GM12878 (cell line): Measurements from ENCODE around the gene COPZ1. TPM values are rescaled to one million over a fixed set of nuclear protein-coding genes. Genes with fewer than 3 reads are reported as not detected.
"Not testable (repeated sequence)": the region's sequence is repeated elsewhere in the genome, so short reads cannot be mapped to it uniquely, and the experiment has no call there.

ENCODE experiments used
- ATAC-seq: fragments of 200-7000 bp; cut with Tn5 transposase; 3 replicates; pipeline ENCODE4 v1.9.1; 2020; ENCODE audit warnings: mild to moderate bottlenecking, moderate library complexity
- BruUV-seq: library from RNA; stranded (reverse); fragments of 400-500 nt; replicated peaks from 2 replicates; lab custom pipeline; 2021; lab: Mats Ljungman, UMichigan
- CTCF ChIA-PET: fragments of 300-600 bp; sonication (Branson Sonifier 250); formaldehyde crosslinking; extraction: SDS; loops from one replicate; lab custom pipeline; 2021; ENCODE audit warnings: inconsistent platforms; lab: Yijun Ruan, JAX
- POLR2A ChIA-PET: fragments of 350-600 bp; formaldehyde crosslinking; extraction: SDS; loops from one replicate; lab custom pipeline; 2021; ENCODE audit warnings: inconsistent platforms; lab: Charles Lee
- RAD21 ChIA-PET: fragments of 300-600 bp; sonication (Branson Sonifier 250); formaldehyde crosslinking; loops from one replicate; lab custom pipeline; 2023; ENCODE audit warnings: antibody characterized with exemption; ENCODE audit not compliant: unreplicated experiment; lab: Charles Lee
- SMC1A ChIA-PET: fragments of 300-600 bp; sonication (Branson Sonifier 250); formaldehyde crosslinking; loops from one replicate; lab custom pipeline; 2023; ENCODE audit not compliant: unreplicated experiment, uncharacterized antibody; lab: Charles Lee
- DNase-seq: peaks from one replicate; pipeline ENCODE4 v3.0.0-alpha.2; 2011; ENCODE audit warnings: low read depth, low spot score
- FAIRE-seq: peaks from 3 replicates; lab custom pipeline; 2011; peaks lifted over from hg19 to GRCh38; lab: Jason Lieb, UNC
- H2AFZ ChIP-seq: 2 replicates; pipeline ENCODE4 v1.6.0; 2011; ENCODE audit warnings: low read depth, low read length, control low read depth; ENCODE audit not compliant: control insufficient read depth
- H3K27ac ChIP-seq: 2 replicates; pipeline ENCODE4 v1.5.1; 2011; ENCODE audit warnings: control low read depth; ENCODE audit not compliant: control insufficient read depth, insufficient read depth
- H3K27me3 ChIP-seq, 2 experiments: replicated peaks in 1 of 2; 2 replicates each; pipeline versions ENCODE4 v1.6.0 to v1.6.1; 2011; ENCODE audit warnings: low read length in 1 of 2; ENCODE audit not compliant: control insufficient read depth in 2 of 2, insufficient read depth in 2 of 2
- H3K36me3 ChIP-seq, 2 experiments: 2 replicates each; pipeline ENCODE4 v1.5.1; 2011; ENCODE audit warnings: low read length in 1 of 2; ENCODE audit not compliant: control insufficient read depth in 2 of 2, insufficient read depth in 2 of 2
- H3K4me1 ChIP-seq: 2 replicates; pipeline ENCODE4 v1.6.1; 2011; ENCODE audit warnings: mild to moderate bottlenecking, low read length, moderate library complexity, mixed read lengths; ENCODE audit not compliant: control insufficient read depth, insufficient read depth
- H3K4me2 ChIP-seq: 2 replicates; pipeline ENCODE4 v1.6.0; 2011; ENCODE audit warnings: control low read depth; ENCODE audit not compliant: control insufficient read depth, insufficient read depth
- H3K4me3 ChIP-seq: fragments of 200-600 bp; sonication (generic); 2 replicates; pipeline ENCODE4 v1.5.1; 2016
- H3K79me2 ChIP-seq: 2 replicates; pipeline ENCODE4 v1.6.0; 2011; ENCODE audit warnings: low read length; ENCODE audit not compliant: control insufficient read depth, insufficient read depth
- H3K9ac ChIP-seq: 2 replicates; pipeline ENCODE4 v1.8.0; 2011; ENCODE audit warnings: low read length, control low read depth, mixed read lengths; ENCODE audit not compliant: control insufficient read depth, insufficient read depth
- H3K9me3 ChIP-seq: replicated peaks from 3 replicates; pipeline ENCODE4 v1.5.1; 2011; ENCODE audit warnings: mild to moderate bottlenecking, low read length; ENCODE audit not compliant: control insufficient read depth, insufficient read depth
- H4K20me1 ChIP-seq: 2 replicates; pipeline ENCODE4 v1.6.0; 2011; ENCODE audit not compliant: control insufficient read depth, insufficient read depth
- BACH1 ChIP-seq: fragments of 450-650 bp; IDR thresholded peaks from 2 replicates; pipeline ENCODE4 v1.6.1; 2017; ENCODE audit warnings: mild to moderate bottlenecking, borderline replicate concordance
- CREB1 ChIP-seq: IDR thresholded peaks from 2 replicates; pipeline ENCODE4 v1.6.1; 2012; ENCODE audit warnings: low read depth, mild to moderate bottlenecking, inconsistent platforms
- POLR2A ChIP-seq: IDR thresholded peaks from 2 replicates; pipeline ENCODE4 v1.6.1; 2011; ENCODE audit warnings: low read depth, mild to moderate bottlenecking, low read length
- SMAD5 ChIP-seq: IDR thresholded peaks from 2 replicates; pipeline ENCODE4 v1.6.1; 2016; ENCODE audit warnings: antibody characterized with exemption, low read depth
- ZBED1 ChIP-seq: IDR thresholded peaks from 2 replicates; pipeline ENCODE4 v1.6.1; 2016; ENCODE audit warnings: borderline replicate concordance
- WGBS: methylation state at CpG from one replicate; pipeline ENCODE4 v1.1.6; 2016; ENCODE audit warnings: low lambda C conversion rate; ENCODE audit not compliant: insufficient replicate concordance, insufficient coverage; ENCODE audit errors: missing lambda C conversion rate; 5-methylcytosine and 5-hydroxymethylcytosine counted together
- in situ Hi-C: fragments of 300-500 bp; cut with MboI; formaldehyde crosslinking; loops from 9 replicates; pipeline ENCODE4 v1.14.3; 2018; ENCODE audit warnings: mixed read lengths
- intact Hi-C: fragments of 100-400 bp; cut with micrococcal nuclease; formaldehyde crosslinking; loops from one replicate; pipeline ENCODE4 v1.14.2; 2022; ENCODE audit not compliant: unreplicated experiment
- polyA plus RNA-seq, 11 experiments: library from polyadenylated mRNA; depleted of rRNA in 4 of 11; unstranded in 6 of 11; stranded (reverse) in 5 of 11; fragments of >200 nt; fragmentation: Nextera tagmentation in 4 of 11; fragmentation: Illumina TruSeq in 1 of 11; extraction: Ambion mirVana in 4 of 11; extraction: Trizol in 1 of 11; gene quantifications; 1 replicate in 1 of 11; 2 replicates in 10 of 11; pipeline versions ENCODE4 v1.2.1 to v1.2.3, GENCODE V29; 2011 to 2016; ENCODE audit warnings: inconsistent platforms in 2 of 11, missing spikeins in 2 of 11, low read depth in 1 of 11
- total RNA-seq, 4 experiments: library from RNA; depleted of rRNA in 3 of 4; stranded (reverse); fragments of >200 nt in 3 of 4; fragmentation: Illumina TruSeq in 1 of 4; extraction: Trizol in 1 of 4; gene quantifications; 2 replicates each; pipeline versions ENCODE4 v1.2.1 to v1.2.3, GENCODE V29; 2013 to 2021
- TF ChIP-seq, protein P1 (sequence below): fragments of 450-650 bp; formaldehyde crosslinking; IDR thresholded peaks from 2 replicates; pipeline ENCODE4 v1.4.0; 2020; ENCODE audit warnings: mild to moderate bottlenecking, moderate library complexity
- TF ChIP-seq, protein P2 (sequence below): fragments of 450-650 bp; IDR thresholded peaks from 2 replicates; pipeline ENCODE4 v1.6.1; 2017; ENCODE audit warnings: antibody characterized with exemption, mild to moderate bottlenecking, moderate library complexity

The COPZ1 gene
- total and polyA plus RNA-seq, 10 of the 15 experiments (the other 5 are each of a cell fraction or from before 2014, with no cell fraction given), result 112 to 378 (median 184) TPM

DNA sequence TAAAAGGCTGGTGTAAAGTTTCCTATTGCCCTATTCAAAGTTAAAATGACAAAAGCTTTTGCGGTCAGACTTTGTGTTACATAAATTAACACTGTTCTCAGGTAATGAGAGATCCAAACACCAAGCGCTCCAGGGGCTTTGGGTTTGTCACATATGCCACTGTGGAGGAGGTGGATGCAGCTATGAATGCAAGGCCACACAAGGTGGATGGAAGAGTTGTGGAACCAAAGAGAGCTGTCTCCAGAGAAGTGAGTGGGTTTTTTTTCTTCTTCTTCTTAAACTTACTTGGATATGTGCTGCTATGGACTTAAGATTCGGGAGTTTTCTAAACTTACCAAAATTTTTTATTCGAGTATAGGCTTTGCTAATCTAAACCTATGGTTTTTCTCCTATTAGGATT is 43.2 kb upstream of the COPZ1 start:
- peak overlapping the region; percentile 93 for H3K4me2 ChIP-seq
- ChIA-PET POLR2A (interaction anchor here (0.7 to 4.4 kb wide), 10 partner anchors 8 to 216 kb away, joined by 3 to 60 read pairs (median 13); partner anchors contain the start of genes COPZ1 and NCKAP1L), CTCF (interaction anchor here (0.9 to 3.1 kb wide), 9 partner anchors 13 to 249 kb away, joined by 3 to 29 read pairs (median 20); partner anchors contain the start of genes COPZ1 and HOXC5), RAD21 (interaction anchor here (1.5 to 4.2 kb wide), 4 partner anchors 9 to 77 kb away, joined by 3 to 39 read pairs (median 22); no protein-coding TSS in a partner anchor), SMC1A (interaction anchor here (0.8 to 3.3 kb wide), 8 partner anchors 9 to 77 kb away, joined by 3 to 32 read pairs (median 4); no protein-coding TSS in a partner anchor)
- FAIRE-seq, H4K20me1 ChIP-seq, in situ Hi-C loops, H3K27me3 ChIP-seq, H3K9me3 ChIP-seq, H2AFZ ChIP-seq, H3K4me1 ChIP-seq, BruUV-seq, DNase-seq, ATAC-seq: not testable (repeated sequence)
- H3K9ac ChIP-seq, result peak overlapping the region; percentile 100
- H3K79me2 ChIP-seq, result peaks cover 79% of the 10 kb centered on the region
- WGBS, result 0% methylated on average over 4 of the region's 4 CpGs
- H3K36me3 ChIP-seq, result peaks cover 16 to 40% of the 10 kb centered on the region in 2 experiments
- peak overlapping the region; percentile 99 for H3K27ac ChIP-seq
- intact Hi-C loops, result loop anchor here (2.0 kb wide), 1 partner anchor 61 kb away; no protein-coding TSS in a partner anchor
- H3K4me3 ChIP-seq, result peak overlapping the region; percentile 81
- TF ChIP-seq ZBED1 (0 out of 2 replicates have a peak, but pooled peaks have one; percentile 9), CREB1 (peak; percentile 6; the same call in 1 of the 2 replicates)

DNA sequence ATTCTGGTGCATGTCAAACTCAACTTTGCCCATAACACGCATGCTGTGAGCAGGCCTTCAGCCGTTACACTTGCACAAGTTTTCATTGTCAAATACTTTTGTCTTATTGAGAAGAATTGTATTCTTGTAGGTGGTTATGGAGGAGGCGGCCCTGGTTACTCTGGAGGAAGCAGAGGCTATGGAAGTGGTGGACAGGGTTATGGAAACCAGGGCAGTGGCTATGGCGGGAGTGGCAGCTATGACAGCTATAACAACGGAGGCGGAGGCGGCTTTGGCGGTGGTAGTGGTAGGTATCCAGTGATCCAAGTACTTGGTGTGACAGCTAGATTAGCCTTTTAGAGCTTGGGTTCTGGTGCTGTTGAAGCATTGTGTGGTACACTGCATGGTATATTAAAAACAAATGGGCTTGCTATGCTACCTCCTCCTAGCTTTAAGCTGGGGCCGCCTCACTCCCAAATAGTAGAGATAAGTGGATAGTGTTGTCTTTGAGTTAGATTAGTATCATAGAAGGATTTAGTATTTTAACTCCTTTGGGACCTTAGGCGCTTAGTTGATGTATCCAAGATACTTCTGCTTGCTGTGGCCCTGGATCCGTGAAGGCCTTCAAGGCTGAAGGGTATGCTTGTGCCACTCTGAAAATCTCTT is 41.9 kb upstream of the COPZ1 start:
- no peak for FAIRE-seq
- intact Hi-C loops, result no loop called here
- no peaks in the 10 kb centered on the region for H3K27me3 ChIP-seq
- peaks cover 65% of the 10 kb centered on the region for H3K79me2 ChIP-seq
- ChIA-PET POLR2A (interaction anchor here (1.1 kb wide), 1 partner anchor 76 kb away, joined by 3 read pairs; no protein-coding TSS in a partner anchor), SMC1A (interaction anchor here (0.8 to 3.2 kb wide), 8 partner anchors 10 to 76 kb away, joined by 3 to 17 read pairs (median 7); no protein-coding TSS in a partner anchor), CTCF (interaction anchor here (1.4 to 3.2 kb wide), 6 partner anchors 10 to 67 kb away, joined by 3 to 21 read pairs (median 7); partner anchors contain the start of gene COPZ1), RAD21 (interaction anchor here (1.0 to 1.8 kb wide), 3 partner anchors 9 to 42 kb away, joined by 3 to 8 read pairs (median 6); partner anchors contain the start of gene COPZ1)
- no TSS peak for BruUV-seq
- WGBS, result 18% methylated on average over 11 of the region's 11 CpGs
- H2AFZ ChIP-seq, result no peak overlapping the region
- peak overlapping the region; percentile 100 for H3K9ac ChIP-seq
- peak overlapping the region; percentile 93 for H3K4me2 ChIP-seq
- no peak for DNase-seq
- H3K4me3 ChIP-seq, result peak overlapping the region; percentile 81
- H3K9me3 ChIP-seq, result no peaks in the 10 kb centered on the region
- peaks cover 3% of the 10 kb centered on the region; the same call in 1 of the 2 replicates for H3K4me1 ChIP-seq
- in situ Hi-C loops, result no loop called here
- no peak for ATAC-seq
- H3K27ac ChIP-seq, result 0 out of 2 replicates have a peak overlapping the region, but pooled peaks have one; percentile 12
- peaks cover 23 to 50% of the 10 kb centered on the region in 2 experiments for H3K36me3 ChIP-seq
- peaks cover 8% of the 10 kb centered on the region for H4K20me1 ChIP-seq
- TF ChIP-seq, protein P1, sequence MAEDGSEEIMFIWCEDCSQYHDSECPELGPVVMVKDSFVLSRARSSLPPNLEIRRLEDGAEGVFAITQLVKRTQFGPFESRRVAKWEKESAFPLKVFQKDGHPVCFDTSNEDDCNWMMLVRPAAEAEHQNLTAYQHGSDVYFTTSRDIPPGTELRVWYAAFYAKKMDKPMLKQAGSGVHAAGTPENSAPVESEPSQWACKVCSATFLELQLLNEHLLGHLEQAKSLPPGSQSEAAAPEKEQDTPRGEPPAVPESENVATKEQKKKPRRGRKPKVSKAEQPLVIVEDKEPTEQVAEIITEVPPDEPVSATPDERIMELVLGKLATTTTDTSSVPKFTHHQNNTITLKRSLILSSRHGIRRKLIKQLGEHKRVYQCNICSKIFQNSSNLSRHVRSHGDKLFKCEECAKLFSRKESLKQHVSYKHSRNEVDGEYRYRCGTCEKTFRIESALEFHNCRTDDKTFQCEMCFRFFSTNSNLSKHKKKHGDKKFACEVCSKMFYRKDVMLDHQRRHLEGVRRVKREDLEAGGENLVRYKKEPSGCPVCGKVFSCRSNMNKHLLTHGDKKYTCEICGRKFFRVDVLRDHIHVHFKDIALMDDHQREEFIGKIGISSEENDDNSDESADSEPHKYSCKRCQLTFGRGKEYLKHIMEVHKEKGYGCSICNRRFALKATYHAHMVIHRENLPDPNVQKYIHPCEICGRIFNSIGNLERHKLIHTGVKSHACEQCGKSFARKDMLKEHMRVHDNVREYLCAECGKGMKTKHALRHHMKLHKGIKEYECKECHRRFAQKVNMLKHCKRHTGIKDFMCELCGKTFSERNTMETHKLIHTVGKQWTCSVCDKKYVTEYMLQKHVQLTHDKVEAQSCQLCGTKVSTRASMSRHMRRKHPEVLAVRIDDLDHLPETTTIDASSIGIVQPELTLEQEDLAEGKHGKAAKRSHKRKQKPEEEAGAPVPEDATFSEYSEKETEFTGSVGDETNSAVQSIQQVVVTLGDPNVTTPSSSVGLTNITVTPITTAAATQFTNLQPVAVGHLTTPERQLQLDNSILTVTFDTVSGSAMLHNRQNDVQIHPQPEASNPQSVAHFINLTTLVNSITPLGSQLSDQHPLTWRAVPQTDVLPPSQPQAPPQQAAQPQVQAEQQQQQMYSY (CRISPR knock-in tag), result 0 out of 2 replicates have a peak, but pooled peaks have one; percentile 37
- TF ChIP-seq, protein P2, sequence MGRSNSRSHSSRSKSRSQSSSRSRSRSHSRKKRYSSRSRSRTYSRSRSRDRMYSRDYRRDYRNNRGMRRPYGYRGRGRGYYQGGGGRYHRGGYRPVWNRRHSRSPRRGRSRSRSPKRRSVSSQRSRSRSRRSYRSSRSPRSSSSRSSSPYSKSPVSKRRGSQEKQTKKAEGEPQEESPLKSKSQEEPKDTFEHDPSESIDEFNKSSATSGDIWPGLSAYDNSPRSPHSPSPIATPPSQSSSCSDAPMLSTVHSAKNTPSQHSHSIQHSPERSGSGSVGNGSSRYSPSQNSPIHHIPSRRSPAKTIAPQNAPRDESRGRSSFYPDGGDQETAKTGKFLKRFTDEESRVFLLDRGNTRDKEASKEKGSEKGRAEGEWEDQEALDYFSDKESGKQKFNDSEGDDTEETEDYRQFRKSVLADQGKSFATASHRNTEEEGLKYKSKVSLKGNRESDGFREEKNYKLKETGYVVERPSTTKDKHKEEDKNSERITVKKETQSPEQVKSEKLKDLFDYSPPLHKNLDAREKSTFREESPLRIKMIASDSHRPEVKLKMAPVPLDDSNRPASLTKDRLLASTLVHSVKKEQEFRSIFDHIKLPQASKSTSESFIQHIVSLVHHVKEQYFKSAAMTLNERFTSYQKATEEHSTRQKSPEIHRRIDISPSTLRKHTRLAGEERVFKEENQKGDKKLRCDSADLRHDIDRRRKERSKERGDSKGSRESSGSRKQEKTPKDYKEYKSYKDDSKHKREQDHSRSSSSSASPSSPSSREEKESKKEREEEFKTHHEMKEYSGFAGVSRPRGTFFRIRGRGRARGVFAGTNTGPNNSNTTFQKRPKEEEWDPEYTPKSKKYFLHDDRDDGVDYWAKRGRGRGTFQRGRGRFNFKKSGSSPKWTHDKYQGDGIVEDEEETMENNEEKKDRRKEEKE, result no peak
- TF ChIP-seq SMAD5 (peak; percentile 27; the same call in 1 of the 2 replicates), BACH1 (peak; percentile 66), POLR2A (peak; percentile 53), ZBED1 (peak; percentile 43; the same call in 1 of the 2 replicates)
